D721Med (cell line): Measurements from ENCODE around the gene CORO7.

Experiments
- DNase-seq: peaks from one replicate; pipeline ENCODE4 v3.0.0; 2011; ENCODE audit warnings: low spot score; ENCODE audit not compliant: insufficient read length
- FAIRE-seq: peaks from 2 replicates; lab custom pipeline; 2011; peaks lifted over from hg19 to GRCh38; lab: Jason Lieb, UNC
- CTCF ChIP-seq: IDR thresholded peaks from 2 replicates; pipeline ENCODE4 v1.5.1; 2012; ENCODE audit warnings: mild to moderate bottlenecking, control low read depth; ENCODE audit not compliant: insufficient read depth; ENCODE audit errors: missing control alignments

The CORO7 gene

DNA sequence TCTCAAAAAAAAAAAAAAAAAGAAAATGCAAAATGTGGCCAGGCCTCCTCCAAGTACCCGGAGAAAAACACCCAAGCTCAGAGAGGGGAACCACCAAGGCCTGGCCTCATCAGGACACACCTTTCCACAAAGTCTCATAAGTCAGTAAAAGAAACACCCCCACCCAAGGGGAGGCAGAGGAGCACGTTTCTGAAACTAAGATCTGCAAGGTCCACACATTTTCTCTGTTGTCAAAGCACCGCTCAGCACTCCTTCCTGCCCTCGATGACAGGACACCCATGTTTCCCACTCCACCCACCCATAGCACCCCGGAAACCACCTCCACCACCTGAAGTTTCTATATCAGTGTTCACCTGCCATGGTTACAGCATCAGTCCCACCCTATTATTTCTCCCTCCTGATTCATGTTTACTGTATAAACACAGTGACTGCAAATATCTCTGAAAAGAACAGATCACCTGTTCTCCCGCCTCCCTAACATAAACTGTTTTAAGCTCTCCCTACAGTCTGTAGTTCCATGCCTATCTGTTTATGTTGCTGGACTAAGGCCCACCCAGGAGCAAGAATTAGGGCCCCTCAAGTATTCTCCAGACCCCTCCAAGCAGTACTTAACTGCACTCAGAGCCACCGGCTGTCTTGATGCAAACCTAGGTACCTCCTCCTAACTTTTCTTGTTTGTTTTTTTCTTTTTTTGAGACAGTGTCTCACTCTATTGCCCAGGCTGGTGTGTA is 2.0 kb downstream of the CORO7 start:
- no peak for FAIRE-seq

DNA sequence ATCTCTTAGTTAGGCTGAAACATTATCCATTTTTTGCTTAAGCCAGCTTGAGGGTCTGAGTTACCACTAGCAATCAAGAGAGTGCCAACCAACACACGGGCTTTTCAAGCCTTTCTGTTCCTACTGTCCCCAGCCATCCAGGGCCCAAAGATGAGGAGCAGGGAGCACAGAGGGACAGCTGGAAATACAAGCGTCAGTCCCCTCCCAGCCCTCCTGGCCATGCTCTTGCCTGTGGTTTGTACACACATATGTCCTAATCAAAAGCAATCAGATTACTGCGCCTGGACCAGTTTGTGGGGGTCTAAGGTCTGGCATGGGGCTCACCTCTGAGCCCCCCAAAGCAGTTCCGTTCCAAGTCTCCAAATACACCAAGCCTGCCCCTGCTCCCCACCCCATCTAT is 3.5 kb downstream of the CORO7 start:
- no peak for TF ChIP-seq CTCF
- no peak for FAIRE-seq
- no peak for DNase-seq

More for the DNA sequence above, 2.0 kb downstream of the CORO7 start:
- no peak for TF ChIP-seq CTCF
- no peak for DNase-seq

GRCh38 chr16:4412159-4412558 is 4.2 kb downstream of the CORO7 start:
- DNase-seq (no peak), FAIRE-seq (no peak)
- TF ChIP-seq CTCF, result no peak

- DNase-seq (no peak), FAIRE-seq (no peak)
- TF ChIP-seq CTCF, result no peak
These were observed 4.7 kb downstream of the CORO7 start for GRCh38 chr16:4411684-4412083.

DNA sequence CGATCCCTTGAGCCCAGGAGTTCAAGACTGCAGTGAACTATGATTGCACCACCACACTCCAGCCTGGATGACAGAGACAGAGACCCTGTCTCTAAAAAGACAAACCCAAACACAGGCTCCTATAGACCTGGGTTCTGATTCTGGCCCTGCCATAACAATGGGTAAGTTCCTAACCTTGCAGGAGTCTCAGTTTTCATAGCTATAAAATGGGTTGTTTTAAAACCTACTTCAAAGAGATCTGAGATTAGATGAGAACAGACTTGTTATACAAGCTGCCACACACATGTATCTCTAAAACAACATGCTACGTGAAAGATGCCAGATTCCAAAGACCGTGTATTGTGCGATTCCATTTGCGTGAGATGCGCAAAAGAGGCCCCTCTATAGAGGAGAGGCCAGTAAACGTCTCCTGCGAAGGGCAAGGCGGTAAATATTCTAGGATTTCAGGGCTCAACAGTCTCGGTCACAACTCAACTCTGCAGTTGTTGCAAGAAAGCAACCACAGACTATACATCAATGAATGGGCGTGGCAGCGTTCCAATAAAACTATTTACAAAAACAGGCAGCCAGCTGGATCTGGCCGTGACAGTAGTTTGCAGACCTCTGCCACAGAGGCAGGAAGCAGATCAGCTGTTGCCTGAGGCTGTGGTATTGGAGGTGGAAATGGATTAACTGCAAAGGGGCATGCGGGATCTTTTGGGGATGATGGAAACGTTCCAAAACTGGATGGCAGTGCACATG is 5.9 kb downstream of the CORO7 start:
- TF ChIP-seq CTCF, result no peak
- FAIRE-seq (no peak), DNase-seq (no peak)

DNA sequence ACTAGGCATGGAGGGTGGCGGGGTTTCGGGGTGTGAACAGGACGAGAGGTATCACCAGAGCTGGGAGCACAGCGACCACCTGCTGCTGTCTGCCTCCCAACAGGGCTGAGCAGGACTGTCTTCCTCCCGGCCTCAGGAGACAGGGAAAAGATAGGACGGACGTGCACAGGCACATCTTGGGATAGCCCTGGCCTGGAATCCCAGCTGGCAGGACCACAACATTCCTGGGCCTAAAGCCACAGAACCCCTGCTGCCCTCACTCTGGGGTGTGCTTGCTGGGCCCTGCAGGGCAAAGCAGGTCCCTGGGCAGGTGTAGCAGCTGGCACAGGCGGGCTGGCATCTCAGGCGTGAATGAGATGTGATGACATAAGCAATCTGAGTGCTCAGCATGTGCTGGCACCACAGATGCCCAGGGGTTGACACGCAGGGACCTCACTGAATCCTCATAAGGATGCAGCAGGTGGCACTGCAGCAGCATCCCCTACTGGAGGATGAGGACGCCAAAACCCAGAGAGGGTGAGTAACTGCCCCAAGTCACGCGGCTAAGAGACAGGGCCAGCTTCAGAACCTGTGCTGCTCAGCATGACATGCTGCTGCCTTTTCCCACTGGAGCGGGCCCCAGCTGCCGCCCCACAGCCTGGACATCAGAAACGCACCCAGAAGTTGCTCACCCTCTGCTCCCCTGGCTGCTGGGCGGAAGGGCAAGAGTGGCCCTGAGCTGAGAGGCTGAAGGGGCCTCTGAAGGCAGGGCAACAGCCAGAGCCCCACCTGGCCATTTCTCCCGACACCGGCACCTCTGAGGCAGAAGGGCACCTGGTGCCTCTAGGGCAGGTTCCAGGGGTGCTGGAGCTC is 7.1 kb downstream of the CORO7 start:
- DNase-seq, result no peak
- no peak for FAIRE-seq
- TF ChIP-seq CTCF, result no peak

GRCh38 chr16:4408323-4408690 is 8.1 kb downstream of the CORO7 start:
- TF ChIP-seq CTCF, result no peak
- DNase-seq (no peak), FAIRE-seq (no peak)
